ENCODE data around the gene KLHL29.

- TF ChIP-seq EZH2 (IDR thresholded peaks at IDR 0.05; ENCODE audit: borderline replicate concordance, low read depth, low read length, poor library complexity, severe bottlenecking) = no peak
- no peak for TF ChIP-seq CTCF (conservative IDR thresholded peaks at IDR 0.05; ENCODE audit: low read depth, low read length)
Measured at GRCh38 chr2:23690421-23691105, 305.6 kb downstream of the KLHL29 start.
